ENCODE data around the gene ABCC4.
A peak's percentile ranks its signal among the peaks of the same experiment; 100 is the strongest.
"Not testable (repeated sequence)": the region's sequence is repeated elsewhere in the genome, so short reads cannot be mapped to it uniquely, and the experiment has no call there.

ABCC4 gene

DNA sequence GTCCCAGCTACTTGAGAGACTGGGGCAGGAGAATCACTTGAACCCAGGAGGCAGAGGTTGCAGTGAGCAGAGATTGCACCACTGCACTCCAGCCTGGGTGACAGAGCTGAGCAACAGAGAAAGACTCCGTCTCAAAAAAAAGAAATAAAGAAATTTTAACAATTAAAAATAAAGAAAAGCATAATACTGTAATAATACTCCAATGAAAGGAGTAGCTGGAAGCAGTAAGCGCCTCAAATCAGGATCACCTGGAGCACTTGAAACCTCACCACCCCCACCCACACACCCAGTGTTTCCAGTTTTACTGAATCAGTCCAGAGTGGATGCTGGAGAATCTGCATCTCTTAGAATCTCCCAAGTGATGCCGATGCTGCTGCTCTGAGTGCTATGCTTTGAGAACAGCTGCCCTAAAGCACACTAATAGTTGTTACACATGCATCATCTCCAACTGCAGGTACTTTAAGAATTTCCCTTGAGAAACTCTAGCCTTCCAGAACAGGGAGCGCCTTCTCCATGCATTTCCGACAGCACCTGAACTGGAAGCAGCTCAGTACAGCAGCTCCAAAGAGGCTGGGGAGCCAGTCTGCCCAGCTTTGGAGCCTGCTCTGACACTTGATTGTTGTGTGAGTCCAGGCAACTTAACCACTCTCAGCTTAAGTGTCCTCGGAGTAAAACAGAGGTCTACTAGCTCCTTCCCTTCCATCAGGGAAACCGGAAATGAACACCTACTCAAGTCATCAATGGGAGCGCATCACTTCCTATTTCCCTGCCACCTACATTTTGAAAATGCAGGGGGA lies 2.9 kb downstream of the ABCC4 start:
- no peak for DNase-seq (ENCODE audit: low read depth)

DNA sequence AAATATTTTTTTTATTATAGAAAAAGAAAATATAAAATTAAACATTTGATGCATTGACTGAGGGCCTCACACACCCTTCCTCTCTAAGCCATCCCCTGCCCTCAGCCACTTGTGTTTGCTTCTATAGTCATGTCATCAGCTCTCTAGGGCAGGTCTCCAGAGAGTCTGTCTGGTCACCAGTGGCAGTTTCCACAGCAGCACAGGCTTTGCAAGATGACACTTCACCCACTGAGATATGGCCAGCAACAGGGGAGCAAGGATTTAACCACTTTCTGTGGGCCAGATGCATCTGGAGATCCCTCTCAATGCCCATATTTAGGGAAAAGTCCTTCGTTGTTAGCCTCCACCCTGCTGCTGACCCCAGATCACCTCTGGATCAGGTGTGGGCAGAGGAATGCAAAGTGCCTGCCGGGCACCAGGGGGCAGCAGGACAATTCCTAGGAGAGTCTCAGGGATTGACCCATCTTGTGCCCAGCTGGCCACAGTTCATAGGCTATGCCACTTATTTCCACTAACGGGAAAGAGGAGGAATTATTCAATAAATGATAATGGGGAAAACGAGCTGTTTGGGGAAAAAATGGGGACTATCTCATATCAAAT lies 4.8 kb downstream of the ABCC4 start:
- DNase-seq (ENCODE audit: low read depth) = no peak

DNA sequence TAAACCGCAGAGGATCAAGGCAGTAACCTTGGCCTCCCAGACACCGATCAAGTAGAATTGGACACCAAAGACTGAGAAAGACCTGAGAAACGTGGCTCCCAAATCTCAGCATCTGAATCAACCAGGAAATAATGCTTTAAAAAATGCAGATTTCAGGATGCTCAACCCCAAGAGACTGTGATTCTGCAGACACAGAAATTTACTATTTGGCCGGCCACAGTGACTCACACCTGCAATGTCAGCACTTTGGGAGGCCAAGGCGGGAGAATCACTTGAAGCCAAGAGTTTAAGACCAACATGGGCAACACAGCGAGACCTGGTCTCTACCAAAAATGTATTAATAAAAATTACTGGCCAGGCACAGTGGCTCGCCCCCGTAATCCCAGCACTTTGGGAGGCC lies 6.2 kb downstream of the ABCC4 start:
- no peak for DNase-seq (ENCODE audit: low read depth)

DNA sequence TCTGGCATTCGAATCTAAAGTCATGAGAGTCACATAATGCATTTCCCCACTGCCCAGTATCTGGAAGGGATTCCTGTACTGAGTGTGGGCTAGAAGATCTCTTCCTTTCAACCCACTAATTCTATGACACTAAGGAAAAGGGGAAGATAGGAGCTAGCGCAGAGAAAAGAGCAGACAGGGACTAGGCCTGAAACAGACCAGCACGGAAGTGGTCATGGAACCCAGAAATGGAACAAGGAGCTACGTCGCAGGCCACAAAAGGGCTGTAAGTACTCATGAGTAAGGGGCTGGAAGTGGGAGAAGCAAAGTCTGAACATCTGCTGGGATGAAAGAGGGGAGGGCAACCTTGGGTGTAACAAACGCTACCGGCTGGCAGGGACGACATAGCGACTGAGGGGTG lies 8.6 kb downstream of the ABCC4 start:
- DNase-seq (ENCODE audit: low read depth) = no peak

DNA sequence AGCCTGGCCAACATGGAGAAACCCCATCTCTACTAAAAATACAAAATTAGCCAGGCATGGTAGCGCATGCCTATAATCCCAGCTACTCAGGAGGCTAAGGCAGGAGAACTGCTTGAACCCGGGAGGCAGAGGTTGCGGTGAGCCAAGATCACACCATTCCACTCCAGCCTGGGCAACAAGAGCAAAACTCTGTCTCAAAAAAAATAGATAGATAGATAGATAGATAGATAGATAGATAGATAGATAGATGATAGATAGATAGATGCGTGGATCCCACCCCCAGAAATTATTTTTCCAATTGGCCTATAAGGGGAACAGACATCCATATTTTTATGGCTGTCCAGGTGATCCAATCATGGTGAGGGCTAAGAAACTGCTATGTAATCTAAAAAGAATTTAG lies 11.3 kb downstream of the ABCC4 start:
- not testable (repeated sequence) for DNase-seq (ENCODE audit: low read depth)

DNA sequence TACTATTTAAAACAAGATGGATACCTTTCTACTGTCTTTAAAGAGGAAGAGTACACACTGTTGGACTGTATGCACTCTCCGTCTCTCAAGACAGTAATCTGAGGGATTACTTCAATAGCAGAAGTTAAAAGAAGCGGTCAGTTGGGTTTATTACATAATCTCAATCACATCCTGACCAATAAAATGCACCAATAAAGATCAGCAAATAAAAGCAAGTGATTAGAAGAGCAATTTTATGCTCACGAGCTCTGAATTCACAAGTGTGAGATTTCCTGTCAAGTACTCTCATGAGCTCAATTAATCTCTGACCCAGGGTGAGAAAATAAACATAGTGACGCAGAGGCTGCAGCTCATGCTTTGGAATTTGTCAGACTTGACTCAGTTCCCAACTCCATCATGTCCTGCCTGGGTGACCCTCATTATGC lies 12.2 kb downstream of the ABCC4 start:
- no peak for DNase-seq (ENCODE audit: low read depth)

DNA sequence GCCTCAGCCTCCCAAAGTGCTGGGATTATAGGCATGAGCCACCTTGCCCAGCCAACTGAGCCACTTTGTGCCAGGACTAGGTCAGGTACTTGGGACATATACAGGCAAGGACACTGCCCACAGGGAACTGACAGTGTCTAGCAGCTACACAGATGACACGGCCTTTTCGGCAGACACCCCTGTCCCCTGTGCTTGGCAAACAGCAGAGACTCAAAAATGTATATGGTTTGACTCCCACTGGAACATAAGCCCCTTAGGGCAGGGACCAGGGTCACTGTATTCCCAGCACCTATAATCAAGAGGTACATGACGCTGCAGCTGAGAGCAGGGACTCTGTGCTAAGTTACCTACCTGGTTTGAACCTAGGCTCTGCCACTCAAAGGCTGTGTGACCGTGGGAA lies 16.8 kb downstream of the ABCC4 start:
- DNase-seq (ENCODE audit: low read depth) = no peak

DNA sequence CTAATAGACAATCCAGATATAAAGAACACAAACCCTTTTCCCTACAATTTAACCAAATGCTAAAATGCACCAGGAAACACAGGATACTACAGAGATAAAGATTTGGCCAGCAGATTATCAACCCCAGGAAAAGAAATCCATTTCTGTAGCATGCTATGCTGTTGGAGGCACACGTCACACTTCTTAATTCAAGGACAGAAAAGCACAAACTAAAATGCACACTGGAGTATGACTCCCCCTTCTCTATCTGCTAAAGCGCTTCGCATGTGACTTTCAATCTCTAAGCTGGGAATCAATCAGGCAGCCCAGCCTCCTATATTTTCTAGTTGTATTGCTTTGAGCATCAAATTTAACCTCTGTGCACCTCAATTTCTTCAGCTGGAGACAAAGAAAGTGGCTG lies 22.2 kb downstream of the ABCC4 start:
- DNase-seq (ENCODE audit: low read depth) = no peak

DNA sequence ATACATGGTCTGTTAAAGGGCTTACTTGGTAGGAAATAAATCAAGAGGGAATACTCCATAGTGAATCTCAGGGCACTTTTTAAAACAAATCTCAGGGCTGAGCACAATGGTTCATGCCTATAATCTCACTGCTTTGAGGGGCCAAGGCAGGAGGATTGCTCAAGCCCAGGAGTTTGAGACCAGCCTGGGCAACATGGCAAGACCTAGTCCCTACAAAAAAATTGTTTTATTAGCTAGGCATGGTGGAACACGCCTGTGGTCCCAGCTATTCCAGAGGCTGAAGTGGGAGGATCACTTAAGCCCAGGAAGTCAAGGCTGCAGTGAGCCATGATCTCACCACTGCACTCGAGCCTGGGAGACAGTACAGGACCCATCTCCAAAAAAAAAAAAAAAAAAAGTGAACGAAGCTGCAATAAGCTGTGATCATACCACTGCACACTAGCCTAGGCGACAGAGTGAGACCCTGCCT lies 25.2 kb downstream of the ABCC4 start:
- no peak for DNase-seq (ENCODE audit: low read depth)

DNA sequence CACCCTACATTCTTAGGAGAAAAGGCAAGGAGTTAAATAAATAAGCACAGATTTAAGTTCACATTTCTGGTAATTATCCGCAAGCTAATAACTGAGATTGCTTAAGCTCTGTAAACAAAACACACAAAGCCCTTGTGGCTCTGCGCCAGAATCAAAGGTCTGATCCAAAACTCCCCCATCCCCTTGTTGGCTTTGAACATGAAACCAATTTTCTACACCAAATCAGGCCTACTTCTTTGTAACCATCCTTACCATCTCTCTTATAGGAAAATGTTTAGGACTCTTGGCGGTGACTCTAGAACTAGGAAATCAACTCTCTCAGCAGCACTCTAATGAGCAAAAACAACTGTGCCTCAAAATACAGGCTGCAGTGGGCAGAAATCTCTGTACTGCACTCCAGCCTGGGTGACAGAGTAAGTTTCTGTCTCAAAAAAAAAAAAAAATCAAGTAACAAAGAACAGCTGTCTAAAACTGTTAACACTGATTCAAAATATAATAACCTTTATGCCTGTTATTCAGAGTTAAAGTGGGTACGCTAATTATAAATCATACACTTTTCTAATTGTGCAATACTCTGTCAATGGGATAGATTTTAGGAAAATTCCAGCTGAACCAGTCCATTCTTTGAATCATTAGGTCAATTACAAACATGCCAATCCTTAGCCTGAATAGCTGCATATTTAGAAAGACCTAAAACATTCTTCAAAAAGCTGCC lies 25.8 kb downstream of the ABCC4 start:
- no peak for DNase-seq (ENCODE audit: low read depth)

DNA sequence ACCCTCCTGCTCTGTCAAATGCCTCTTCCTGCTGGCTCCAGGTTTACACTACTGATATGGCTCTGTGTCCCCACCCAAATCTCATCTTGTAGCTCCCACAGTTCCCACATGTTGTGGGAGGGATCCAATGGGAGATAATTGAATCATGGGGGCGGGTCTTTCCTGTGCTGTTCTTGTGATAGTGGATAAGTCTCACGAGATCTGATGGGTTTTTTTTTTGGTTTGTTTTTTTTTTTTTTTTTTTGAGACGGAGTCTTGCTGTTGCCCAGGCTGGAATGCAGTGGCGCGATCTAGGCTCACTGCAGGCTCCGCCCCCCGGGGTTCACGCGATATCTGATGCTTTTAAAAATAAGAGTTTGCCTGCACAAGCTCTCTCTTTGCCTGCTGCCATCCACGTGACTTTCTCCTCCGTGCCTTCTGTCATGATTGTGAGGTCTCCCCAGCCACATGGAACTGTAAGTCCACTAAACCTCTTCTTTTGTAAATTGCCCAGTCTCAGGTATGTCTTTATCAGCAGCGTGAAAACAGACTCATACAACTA lies 27.6 kb downstream of the ABCC4 start:
- DNase-seq (ENCODE audit: low read depth) = not testable (repeated sequence)

DNA sequence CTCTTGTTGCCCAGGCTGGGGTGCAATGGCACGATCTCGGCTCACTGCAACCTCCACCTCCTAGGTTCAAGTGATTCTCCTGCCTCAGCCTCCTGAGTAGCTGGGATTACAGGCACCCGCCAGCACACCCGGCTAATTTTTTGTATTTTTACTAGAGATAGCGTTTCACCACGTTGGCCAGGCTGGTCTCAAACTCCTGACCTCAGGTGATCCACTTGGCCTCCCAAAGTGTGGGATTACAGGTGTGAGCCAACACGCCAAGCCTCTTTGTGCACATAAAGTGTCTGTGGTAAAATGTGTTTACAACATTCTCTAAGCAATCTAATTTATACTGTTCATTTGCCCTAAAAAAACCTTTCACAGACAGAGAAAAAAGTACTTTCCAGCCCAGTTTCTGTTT lies 29.2 kb downstream of the ABCC4 start:
- DNase-seq (ENCODE audit: low read depth) = not testable (repeated sequence)

DNA sequence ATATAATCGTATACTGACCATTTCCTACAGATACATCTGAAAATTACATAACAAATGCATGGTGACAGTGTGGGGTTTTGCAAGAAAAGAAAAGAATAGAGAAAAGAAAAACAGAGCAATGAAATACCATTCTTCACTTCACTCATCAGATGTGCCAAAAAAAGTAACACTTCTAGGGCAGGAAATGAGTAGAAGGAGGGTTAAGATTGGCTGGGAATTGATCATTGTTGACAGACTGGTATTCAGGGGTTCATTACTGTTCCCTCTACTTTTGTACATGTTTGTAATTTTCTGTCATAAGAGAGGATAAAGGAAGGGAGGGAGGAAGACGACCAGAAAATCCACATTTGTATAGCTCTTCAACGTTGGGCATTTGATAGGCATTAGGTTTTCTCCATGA lies 31.5 kb downstream of the ABCC4 start:
- no peak for DNase-seq (ENCODE audit: low read depth)

DNA sequence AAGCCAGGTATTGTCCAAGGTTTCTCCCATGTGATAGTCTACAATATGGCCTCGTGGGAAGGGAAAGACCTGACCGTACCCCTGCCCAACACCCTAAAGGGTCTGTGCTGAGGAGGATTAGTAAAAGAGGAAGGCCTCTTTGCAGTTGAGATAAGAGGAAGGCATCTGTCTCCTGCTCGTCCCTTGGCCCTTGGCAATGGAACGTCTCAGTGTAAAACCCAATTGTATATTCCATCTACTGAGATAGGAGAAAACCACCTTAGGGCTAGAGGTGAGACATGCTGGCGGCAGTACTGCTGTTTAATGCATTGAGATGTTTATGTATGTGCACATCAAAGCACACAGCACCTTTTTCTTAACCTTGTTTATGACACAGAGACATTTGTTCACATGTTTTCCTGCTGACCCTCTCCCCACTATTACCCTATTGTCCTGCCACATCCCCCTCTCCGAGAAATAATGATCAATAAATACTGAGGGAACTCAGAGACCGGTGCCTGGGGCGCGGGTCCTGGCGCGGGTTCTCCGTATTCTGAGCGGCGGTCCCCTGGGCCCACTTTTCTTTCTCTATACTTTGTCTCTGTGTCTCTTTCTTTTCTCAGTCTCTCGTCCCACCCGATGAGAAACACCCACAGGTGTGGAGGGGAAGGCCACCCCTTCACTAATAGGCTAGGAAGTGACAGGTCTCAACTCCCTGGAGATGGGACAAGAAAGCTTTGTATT lies 32.7 kb downstream of the ABCC4 start:
- not testable (repeated sequence) for DNase-seq (ENCODE audit: low read depth)

DNA sequence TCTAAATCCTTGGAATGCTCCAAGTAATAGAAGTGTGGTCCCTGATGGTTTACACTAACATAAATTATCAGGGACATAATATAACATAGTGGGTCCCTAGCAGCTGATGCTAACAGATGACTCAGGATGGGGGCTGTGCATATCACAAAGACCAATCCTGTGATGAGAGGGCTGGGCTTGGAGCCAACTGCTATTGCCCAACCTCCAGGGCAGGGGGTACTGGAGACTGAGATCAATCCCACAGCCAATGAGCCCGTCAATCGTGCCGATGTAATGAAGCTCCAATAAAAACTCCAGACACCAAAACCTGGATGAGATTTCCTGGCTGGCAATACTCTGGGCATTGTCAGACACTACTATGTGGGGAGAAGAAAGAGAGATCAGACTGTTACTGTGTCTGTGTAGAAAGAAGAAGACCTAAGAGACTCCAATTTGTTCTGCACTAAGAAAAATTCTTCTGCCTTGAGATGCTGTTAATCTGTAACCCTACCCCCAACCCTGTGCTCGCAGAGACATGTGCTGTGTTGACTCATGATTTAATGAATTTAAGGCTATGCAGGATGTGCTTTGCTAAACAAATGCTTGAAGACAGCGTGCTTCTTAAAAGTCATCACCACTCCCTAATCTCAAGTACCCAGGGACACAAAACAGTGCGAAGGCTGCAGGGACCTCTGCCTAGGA lies 33.4 kb downstream of the ABCC4 start:
- DNase-seq (ENCODE audit: low read depth) = peak; percentile 51

DNA sequence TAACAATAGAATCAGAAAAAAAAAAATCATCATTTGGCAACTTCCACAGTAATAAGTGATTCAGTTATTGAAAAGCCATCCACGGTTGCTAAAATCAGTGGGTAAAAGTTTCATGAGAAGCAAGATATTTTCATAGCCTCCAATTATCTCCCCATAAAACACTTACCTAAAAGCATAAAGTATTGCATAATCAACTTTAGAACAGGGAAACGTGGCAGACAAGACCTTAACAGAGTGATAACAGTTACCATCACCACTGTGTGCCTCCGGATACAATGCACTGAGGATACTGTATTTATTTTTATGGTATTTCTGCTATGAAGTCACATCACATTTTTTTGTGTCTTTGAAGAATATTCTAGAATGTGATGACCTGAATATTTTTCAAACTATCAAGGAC lies 37.0 kb downstream of the ABCC4 start:
- DNase-seq (ENCODE audit: low read depth) = no peak

DNA sequence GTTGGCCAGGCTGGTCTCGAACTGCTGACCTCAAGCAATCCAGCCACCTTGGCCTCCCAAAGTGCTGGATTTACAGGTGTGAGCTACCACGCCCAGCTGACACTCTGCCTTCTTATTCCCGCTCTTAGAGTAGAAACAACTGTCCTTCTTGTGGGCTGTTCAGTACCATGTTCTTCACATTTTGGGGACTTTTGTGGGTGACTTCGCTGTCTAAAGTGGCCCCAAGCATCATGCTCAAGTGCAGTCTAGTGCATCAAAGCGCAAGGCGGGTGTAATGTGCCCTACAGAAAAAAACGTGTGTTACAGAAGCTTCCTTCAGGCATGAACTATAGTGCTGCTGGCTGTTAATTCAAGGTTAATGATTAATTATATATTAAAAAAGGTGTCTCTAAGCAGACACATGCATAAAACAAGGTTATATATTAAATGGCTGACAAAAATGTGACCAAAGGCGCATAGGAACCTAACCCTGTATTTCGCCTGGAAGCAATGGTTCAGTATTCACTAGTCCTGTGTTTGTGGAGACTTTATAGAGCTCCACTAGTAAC lies 38.3 kb downstream of the ABCC4 start:
- DNase-seq (ENCODE audit: low read depth) = no peak

DNA sequence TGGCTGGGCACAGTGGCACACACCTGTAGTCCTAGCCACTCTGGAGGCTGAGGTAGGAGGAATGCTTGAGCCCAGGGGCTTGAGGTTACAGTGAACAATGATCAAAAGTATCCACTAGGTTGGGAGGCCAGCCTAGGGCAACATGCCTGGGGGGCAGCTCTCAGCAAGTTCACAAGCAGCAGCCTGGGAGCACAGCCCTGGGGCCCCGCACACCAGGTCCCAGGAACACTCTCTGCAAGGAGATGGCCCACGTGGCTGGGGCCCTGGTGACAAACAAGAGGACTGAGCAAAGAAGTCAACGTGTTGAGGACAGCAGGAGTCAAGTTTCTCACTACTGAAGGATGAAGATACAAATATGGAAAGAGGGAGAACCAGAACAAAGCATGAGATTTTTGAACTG lies 39.3 kb downstream of the ABCC4 start:
- no peak for DNase-seq (ENCODE audit: low read depth)

DNA sequence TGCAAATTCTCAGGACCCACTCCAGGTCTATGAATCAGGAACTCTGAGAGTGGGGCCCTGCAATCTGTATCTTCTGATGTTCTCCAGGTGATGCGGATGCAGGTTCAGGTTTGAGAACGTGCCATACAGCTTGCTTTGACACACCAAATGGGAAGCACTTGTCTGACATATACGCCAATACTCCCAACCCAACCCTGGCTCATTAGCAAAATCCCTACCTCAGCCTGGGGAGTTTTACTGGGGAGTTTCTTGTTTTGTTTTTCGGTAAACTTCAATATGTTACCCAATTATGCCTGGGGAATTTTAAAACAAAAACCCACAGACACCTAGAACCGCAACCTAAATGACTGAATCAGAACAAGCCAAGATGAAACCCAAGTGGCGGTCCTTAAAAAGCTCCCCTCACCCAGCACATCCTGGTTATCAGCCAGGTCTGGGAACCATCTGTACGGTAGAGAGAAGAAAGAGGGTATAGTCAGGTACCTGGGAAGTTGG lies 41.2 kb downstream of the ABCC4 start:
- DNase-seq (ENCODE audit: low read depth) = no peak

DNA sequence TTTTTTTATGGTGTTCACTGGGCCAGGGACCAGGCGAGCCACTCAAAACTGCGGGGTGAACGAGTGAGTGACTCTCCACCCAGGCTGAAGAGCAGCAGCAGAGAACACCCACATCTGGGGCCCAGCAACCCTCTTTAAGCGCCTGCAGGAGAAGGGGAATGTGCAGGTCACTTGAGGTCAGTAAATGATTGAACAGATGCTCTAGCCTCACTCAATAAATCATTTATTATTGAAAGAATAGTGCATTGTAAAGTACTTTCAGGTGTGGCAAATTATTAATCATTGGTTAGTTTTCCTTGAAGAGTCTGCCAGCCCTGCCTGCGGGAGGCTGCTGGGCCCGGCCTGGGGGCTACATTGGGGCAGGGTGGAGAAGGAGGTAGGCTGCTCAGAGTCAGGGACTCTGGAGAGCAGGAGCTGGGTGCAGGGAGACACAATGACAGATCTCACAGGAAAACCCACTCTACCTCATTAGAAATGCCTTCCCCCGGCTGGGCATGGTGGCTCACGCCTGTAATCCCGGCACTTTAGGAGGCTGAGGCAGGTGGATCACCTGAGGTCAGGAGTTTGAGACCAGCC lies 42.5 kb downstream of the ABCC4 start:
- no peak for DNase-seq (ENCODE audit: low read depth)

DNA sequence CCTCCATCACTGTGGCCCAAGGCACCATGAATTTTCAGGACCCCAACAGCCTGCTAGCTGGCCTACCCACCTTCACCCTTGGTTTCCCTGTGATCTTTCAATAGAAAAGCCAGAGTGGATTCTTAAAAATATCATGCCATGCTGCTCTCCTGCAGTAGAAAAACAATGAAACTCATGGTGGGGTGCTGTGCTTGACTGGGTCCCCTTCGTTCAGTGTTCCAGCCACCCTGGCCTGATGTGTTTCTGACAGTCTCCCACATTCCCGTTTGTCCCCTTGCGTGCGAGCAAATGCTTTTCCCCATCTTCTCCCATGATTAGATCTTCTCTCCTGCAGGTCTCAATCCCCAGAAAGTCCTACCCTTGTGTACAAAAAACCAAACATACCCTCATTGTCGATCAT lies 43.2 kb downstream of the ABCC4 start:
- DNase-seq (ENCODE audit: low read depth) = no peak
